Measurements from ENCODE around the gene MS4A7.

MS4A7 gene

DNA sequence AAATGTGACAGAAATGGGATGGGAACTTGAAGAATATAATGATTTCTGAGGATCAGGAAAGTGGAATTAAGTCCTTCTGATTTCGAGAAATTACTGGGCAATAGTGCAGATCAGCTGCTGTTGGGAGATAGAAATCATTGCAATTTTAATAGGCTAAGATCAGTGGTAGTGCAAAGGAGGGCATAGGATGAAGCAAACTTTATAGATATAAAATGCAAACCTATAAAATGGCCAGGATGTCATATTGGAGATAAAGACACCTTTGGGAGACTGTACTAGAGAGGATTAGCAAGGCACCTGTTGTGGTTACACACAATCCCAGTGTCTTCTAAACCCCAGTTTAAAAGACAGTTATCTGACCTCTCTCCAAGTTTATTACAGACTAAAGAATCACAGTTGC, 6.5 kb upstream of the MS4A7 start:
- DNase-seq: no peak

DNA sequence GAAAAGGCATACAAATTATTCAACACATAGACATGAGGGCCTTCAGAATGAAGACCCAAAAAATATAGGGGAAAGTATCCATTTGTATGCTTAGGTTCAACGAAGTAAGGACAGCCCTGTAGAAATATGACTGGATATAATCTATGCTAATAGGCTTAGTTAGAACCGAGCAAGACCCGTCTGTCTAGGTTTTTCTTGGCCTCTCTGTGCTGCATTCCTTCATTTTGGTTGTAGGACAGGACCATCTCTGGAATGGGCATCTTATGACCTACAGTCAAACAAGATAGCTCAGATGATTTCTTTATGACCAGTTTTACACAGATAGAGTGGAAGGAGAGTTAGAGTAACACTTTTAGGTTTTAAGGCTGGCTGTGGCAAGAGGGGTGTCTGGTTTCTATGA, 5.6 kb upstream of the MS4A7 start:
- DNase-seq: no peak

DNA sequence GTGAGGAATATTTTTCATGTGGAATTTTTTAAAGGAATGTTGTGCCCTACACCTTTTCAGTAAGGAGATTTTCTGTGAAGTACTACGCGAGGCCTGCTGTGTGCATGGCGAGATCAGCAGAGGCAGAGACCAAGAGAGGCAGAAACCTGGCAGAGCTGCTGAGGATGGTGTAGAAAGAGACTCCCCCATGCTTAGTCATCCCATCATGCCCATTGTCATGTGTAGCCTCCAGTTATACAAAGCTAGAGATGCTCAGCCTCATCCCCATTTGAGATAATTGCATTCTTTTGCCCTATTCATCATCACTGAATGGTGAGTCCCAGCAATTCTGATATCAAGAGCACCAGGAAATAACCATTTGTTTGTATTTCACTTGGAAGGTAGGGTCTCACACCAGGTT, 3.0 kb upstream of the MS4A7 start:
- no peak for DNase-seq

DNA sequence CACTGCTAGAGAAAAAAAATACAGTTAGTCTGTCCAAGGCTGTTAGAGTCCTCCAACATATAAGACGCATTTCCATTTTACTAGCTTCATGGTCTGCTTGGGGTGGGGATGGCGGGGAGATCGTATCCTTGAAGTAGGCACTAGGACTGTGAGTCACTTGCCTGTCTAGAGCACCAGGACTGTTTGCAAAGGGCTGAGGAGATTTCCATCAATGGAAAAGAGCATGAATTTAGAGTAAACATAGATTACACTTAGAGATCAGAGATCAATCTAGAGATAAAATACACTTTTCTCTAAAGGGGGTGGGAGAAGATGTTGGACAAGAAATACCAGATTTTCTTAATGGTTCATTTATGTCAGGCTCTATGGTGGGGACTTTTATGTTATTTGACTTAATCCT, 1.7 kb upstream of the MS4A7 start:
- DNase-seq: no peak

DNA sequence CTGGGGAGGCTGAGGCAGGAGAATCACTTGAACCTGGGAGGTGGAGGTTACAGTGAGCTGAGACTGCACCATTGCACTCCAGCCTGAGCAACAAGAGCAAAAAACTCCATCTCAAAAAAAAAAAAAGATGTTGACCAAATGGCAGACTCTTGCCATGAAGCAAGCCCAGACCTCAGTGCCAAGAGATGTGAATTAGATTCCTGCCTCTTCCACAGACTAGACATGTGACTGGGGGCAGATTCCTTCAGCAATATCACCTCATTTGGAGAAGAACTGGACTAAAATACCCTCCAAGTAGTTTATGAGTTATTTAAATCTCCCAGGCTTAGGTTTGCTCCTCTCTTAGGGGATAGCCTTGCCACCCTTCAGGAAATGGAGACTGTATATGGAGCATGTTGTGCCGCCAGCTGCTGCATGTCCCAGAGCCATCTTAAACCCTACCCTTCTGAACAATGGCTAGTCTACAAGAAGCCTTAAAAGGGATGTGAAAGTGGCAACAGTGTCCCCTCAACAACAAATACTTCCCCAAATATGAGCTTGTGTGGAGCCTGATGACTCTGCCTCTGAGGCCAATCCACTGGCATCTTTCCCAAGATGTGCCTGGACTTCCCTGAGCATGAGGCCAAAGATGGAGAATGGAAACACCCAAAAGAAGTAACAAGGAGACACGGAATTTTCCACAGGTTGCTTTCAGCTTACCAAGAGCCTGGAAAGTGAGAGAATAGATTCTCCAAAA, 763 bp upstream of the MS4A7 start:
- no peak for DNase-seq

DNA sequence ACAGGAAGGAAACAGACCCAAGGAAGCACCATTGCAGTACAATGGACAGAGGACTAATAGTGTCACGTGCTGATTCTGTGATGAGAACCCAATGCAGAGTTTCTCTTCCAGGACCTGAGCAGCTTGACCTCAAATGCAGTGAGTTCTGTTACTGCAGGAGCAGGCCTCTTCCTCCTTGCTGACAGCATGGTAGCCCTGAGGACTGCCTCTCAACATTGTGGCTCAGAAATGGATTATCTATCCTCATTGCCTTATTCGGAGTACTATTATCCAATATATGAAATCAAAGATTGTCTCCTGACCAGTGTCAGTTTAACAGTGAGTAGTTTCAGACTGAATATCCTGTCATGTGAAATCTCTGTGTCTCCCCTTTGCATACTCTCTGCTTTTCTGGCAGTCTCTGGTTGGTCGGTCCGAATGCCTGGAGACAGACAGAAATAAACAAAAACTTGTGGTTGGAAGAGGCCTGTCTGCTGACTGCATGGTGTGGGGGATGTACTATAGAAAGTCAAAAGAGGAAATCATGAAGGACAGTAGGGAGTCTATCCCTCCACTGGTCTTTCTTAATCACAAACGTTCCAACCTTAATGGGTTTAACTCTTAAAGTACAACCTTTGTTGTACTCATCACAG, 11.1 kb downstream of the MS4A7 start:
- no peak for DNase-seq

DNA sequence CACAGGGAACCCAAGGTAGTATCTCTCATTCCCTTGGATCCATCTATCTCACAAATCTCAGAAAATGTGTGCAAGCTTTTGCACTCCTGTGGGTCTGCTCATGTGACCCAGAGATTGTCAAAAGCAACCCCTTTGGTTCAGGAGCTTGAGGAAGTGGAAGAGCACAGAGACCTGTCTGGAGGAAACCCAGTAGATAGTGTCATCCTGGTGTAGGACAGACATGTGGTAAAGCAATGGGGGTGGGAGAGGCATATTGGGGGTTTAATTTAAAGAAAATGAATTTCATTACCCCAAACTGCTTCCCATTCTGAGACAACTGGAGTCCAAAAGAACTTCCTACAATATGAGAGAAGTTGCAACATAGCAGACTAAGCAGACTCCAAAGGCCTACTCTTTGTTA, 12.1 kb downstream of the MS4A7 start:
- DNase-seq: no peak

DNA sequence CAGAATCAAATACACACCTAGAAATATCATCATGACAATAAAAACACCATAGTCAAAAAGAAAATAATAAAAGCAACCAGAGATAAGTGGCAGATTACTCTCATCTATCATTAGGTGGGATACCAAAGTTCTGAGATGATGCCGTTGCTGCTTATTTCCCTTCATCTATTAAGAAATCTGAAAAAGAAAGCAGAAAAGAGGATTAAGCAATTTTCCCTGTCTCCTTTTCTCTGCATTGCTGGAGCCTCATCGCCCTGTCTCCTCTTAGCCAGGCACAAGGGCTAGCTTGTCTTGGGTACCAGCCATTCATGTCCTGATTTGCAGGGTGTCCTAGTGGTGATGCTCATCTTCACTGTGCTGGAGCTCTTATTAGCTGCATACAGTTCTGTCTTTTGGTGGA, 14.0 kb downstream of the MS4A7 start:
- DNase-seq: no peak

DNA sequence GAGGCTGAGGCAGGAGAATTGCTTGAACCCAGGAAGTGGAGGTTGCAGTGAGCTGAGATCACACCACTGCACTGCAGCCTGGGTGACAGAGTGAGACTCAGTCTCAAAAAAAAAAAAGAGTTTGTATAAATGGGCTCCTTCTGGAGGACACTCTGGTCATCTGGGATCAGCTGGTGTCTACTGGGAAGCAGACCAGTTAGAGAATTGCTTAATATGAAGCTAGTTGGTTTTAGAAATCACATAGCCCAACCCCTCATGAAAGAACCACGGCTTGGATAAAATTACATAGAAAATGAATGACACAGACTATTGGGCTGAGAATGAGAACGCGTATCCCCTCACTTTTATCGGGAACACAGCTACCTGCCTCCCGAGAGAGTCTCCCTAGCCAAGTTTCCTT, 14.7 kb downstream of the MS4A7 start:
- no peak for DNase-seq

DNA sequence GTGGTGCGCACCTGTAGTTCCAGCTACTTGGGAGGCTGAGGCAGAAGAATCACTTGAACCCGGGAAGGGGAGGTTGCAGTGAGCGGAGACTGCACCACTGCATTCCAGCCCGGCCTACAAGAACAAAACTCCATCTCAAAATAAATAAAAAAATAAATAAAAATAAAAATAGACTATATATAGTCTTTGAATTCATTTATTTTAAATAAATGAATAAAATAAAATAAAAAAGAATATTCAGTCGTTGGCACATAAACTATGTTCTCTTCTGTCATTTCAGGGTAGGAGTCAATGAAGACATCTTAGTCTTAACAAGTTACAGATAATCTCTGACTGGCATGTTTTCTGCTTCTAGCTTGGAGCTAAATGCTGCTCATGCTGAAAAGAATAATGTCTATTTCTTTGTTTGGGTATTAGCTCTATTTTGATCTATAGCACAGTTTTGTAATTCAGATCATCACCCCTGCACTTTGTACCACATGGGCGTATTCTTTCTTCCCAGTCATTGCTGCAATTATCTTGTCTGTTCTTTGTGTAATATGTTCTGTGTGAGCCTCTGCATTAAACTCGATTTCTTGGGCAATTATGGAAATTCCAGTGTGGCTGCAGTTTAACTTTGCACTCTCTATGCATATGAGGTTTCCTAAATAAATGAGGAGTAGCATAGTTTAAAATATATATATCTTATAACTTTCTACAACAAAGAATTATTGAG, 16.5 kb downstream of the MS4A7 start:
- no peak for DNase-seq

DNA sequence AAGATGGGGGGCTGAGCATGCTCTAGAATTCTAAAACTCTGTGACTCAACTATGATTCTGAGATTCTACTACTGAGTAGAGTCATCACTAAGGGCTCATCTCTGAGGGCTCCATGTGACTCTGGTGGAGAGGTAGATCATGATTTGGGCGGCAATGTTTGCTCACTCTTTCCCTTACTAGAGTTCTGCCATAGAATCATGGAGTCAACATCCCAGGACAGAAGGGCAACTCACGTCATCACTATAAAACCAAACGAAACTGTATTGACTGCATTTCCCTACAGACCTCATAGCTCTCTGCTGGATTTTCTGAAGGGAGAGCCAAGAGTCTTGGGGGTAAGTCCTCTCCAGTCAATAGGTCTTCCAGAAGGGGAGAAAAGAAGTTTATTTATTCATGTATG, 18.1 kb downstream of the MS4A7 start, which contains the start of gene MS4A14:
TSS of gene MS4A14 (plus strand) at position 78 of the 400 bp plus-strand sequence. CDS start at position 198, 120 bp downstream.
- no peak for DNase-seq

DNA sequence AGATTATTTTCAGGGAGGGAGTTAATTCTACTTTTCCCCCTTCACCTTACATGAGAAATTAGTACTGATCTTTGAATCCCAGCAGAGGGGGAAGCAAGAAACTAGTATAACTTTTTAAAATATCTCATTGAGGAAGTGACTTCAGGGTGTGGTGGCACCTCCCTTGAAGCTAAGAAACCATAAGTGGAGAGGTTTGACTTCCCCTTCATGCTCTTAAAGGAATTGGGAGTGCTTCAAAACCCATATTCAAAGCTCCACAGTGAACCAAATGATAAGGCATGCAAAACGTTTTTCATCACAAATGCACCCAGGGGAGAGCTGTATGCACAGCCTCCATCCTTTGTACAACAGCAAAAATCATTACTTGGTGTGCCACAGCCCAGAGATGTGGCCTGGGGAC, 18.5 kb downstream of the MS4A7 start:
- DNase-seq: no peak

DNA sequence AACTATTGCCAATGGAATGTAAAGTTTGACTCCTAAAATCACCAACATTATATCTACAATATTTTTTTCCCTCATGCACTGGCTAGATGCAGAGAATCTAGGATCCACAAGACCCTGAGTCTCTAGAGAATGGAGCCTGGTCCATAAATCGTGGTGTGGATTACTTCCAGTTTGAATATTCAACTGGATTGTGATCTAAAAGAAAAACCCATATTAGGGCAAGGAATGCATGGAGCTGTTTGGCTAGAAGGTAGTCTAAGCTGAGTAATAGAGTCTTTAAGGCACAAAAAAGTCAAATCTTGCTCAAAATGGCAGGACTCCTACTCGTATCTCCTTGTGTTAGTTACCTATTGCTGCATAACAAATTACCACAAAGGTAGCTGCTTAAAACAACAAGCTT, 41.7 kb downstream of the MS4A7 start:
- DNase-seq: no peak

DNA sequence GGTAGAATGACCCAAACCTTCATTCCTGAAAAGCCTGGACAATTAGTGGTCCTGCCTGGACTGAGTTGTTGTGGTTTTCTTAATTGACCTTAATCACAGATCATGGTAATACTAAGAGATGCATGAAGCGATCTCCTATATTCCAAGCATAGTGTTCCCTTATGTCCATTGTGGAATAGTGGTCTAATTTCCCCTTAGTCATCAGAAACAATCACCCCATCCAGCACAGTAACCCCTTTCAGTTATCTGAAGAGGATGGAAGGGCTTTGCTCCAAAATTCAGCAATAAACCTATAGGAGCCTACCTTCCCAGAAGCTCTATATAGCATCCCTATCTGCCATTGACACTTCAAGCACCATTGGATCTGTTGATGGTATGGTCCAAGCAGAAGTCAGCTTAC, 44.3 kb downstream of the MS4A7 start:
- no peak for DNase-seq

DNA sequence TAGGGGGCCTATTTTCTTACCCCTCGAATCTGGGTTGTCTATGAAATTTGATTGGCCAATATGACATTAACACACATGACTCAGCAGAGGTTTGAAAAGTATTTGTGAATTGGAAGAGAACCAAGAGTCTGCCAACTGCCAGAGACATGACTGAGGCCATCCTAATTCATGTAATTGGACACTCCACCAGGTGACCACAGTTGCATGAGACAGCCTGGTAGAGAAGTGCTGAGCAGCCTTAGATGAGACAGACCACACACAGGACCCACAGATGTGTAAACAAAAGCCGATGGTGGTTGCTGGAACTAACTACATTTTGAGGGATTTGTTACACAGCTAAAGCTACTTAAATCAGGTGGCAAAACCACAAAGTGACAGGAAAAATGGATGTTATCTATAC, 50.2 kb downstream of the MS4A7 start:
- no peak for DNase-seq

DNA sequence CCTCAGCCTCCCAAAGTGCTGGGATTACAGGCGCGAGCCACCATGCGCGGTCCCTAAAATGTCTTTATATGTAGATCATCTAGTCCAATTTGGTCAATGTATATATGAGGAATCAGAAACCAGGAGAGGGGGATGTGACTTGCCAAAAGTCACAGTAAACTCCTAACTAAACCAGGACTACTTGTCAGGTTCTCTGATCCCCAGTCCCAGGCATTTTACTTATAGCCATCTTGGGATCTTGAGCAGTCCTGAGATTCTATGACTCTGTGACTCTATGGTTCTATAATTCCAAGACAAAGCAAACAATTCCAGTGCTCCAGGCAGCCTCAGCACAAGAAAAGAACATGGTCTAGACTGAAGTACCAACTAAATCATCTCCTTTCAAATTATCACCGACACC, 50.9 kb downstream of the MS4A7 start, which contains the start of gene MS4A5:
TSS of gene MS4A5 (plus strand) at position 301 of the 400 bp plus-strand sequence. CDS start 103 bp downstream, outside the sequence.
- DNase-seq: no peak

DNA sequence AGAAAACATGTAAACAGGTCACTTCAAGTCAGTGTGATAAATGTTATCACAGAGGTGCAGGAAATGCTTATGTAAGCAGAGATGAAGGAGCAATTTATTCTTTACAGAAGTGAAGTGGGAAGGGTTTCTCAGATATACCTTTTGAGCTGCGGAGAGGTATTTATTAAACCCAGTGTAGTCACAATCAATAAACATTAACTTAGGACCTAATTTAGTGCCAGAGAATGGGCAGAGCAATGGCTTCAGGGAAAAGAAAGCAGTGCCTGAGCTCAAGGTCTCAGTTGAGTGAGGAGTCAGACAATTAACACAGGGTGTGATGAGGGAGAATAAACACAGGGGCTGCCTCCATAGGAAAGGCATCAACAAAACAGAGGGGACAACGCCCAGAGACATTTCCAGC, 52.9 kb downstream of the MS4A7 start:
- DNase-seq: no peak

DNA sequence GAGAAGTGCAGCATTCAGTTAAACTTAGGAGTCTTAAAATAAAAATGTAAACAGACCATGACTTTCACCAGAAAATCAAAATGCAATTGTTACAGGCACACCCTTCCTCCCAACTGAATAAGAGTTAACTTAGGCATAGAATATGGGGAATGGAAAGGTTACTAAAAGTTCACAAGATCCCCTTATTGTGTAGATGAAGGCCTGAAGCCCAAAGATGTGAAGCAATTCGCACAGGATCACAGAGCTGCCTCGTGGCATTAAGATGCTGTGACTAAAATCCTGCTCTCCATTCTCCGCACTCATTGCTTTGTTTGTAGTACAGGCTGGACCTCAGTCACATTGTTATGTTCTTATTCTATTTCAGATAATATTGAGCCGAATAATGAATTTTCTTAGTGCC, 55.1 kb downstream of the MS4A7 start:
- DNase-seq: no peak

Measured in GF-D8 (cell line).